Measurements from ENCODE around the gene CTCF.

Gene CTCF

DNA sequence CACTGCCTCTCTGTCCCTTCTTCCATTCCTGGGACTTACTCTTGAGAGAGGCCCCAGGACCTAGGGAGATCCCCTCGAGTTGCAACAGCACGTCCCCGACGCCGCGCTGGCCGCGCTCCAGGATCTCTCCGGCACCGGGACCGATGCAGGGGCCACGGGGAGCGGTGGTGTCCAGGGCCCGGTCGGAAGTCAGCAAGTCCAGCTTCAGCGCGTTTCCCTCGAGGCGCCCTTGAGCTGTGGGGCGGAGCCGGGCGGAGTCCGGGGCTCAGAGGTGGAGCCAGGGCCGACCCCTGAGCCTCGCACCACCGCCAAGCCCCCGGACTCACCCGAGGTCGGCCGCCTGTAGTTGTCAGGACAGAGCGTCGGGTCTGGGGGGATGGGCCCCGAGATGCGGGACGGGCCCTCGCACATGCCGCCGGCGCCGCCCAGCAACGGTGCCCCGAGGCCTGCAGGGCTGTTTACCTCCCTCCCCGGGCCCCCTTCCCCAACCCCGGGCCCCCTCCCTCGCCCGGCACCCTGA lies 103.8 kb downstream of the CTCF start:
- DNase-seq (ENCODE audit: extremely low spot score) = no peak
- POLR2A ChIA-PET = interaction anchor here (0.6 to 2.6 kb wide), 4 partner anchors 53 to 269 kb away, joined by 3 to 8 read pairs (median 6); partner anchors contain the start of genes CTCF and GFOD2
- no peak for TF ChIP-seq CTBP1 (IDR thresholded peaks at IDR 0.05; ENCODE audit: borderline replicate concordance)
- peak; percentile 48; the same call in 1 of the 2 replicates for TF ChIP-seq L3MBTL2 (conservative IDR thresholded peaks at IDR 0.05)
- CTCF ChIA-PET = interaction anchor here (0.6 to 5.7 kb wide), 5 partner anchors 22 to 278 kb away, joined by 3 to 31 read pairs (median 4); partner anchors contain the start of gene LCAT

DNA sequence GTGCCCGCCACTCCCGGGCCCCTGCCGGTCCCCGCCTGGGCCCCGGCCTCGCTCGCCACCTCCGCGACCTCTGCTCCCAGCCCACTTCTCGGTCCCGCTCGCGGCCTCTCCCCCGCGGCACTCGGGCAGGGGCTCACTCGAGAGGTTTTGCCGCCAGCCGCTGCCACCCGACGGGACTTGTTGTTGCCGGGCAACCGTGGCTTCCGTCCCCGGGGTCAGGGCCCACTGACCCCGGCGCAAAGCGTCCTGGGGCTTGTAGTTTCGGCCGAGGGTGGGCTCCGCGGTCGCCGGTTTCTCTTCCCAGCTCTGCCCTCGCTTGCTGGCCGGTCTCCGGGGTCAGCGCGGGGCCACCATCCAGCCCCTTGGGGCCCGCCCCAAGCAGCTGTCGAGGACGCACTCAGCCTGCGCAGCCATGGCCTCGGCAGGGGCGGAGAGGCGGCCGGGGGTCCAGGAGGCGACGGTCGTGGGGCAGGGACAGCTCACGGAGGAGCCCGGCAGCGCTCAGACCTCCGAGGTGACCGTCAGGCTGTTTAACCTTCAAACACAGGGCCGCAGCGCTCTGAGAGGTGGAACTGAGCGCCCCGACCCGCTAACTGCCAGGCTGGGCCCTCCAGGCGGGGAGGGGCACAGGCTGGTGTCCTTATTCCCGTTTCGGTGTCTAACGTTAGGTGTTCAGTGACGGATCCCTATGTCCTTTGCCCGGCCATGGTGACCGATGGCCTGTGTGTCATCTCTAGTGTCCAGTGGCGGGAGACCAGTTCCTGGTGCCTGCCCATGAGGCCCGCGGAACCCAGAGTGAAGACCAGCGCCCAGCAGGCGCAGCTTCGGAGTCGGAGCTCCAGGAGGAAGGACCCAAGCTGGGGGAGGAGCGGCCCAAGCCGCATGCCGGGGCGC lies 104.5 kb downstream of the CTCF start, which contains the start of the genes C16orf86 and ENKD1:
TSS of gene C16orf86 (plus strand) at position 256 of the 894 bp plus-strand sequence. CDS start at position 413, 157 bp downstream.
TSS of gene ENKD1 (minus strand) at position 192 of the 894 bp plus-strand sequence. CDS start 308 bp downstream, outside the sequence.
- ChIA-PET CTCF (interaction anchor here (0.6 to 5.7 kb wide), 6 partner anchors 23 to 369 kb away, joined by 3 to 31 read pairs (median 4); partner anchors contain the start of gene LCAT), POLR2A (interaction anchor here (0.6 to 2.6 kb wide), 4 partner anchors 52 to 268 kb away, joined by 3 to 8 read pairs (median 6); partner anchors contain the start of genes CTCF and GFOD2)
- TF ChIP-seq LEF1 (IDR thresholded peaks at IDR 0.05; ENCODE audit: borderline replicate concordance) (0 out of 2 replicates have a peak, but pooled peaks have one; percentile 13), CTBP1 (IDR thresholded peaks at IDR 0.05; ENCODE audit: borderline replicate concordance) (no peak)
- TF ChIP-seq, protein P1, sequence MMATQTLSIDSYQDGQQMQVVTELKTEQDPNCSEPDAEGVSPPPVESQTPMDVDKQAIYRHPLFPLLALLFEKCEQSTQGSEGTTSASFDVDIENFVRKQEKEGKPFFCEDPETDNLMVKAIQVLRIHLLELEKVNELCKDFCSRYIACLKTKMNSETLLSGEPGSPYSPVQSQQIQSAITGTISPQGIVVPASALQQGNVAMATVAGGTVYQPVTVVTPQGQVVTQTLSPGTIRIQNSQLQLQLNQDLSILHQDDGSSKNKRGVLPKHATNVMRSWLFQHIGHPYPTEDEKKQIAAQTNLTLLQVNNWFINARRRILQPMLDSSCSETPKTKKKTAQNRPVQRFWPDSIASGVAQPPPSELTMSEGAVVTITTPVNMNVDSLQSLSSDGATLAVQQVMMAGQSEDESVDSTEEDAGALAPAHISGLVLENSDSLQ (IDR thresholded peaks at IDR 0.05) = no peak
- peak; percentile 86 for DNase-seq (ENCODE audit: extremely low spot score)

DNA sequence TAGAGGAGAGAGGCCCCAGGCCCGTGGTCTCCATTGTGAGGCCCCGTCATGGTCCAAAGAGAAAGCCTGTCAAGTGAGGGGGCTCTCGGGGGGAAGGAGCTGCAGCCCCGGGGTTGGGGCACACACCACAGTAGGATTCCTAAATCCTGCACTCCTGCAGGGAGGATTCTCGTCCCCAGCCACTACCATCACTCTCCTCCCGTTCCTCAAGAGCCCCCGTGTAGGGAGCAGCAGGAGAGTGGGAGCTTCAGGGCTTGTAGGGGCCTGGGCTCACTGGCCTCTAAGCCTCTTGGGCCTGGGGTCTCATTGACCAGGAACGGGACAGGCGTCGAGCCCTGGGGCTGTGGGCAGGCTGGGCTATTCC lies 105.1 kb downstream of the CTCF start:
- ChIA-PET CTCF (interaction anchor here (0.7 to 5.7 kb wide), 4 partner anchors 23 to 369 kb away, joined by 4 to 31 read pairs (median 6); no protein-coding TSS in a partner anchor), POLR2A (interaction anchor here (1.3 to 2.6 kb wide), 3 partner anchors 105 to 268 kb away, joined by 4 to 8 read pairs (median 6); partner anchors contain the start of gene CTCF)
- TF ChIP-seq L3MBTL2 (conservative IDR thresholded peaks at IDR 0.05) (no peak), CTBP1 (IDR thresholded peaks at IDR 0.05; ENCODE audit: borderline replicate concordance) (no peak), HDGF (IDR thresholded peaks at IDR 0.05; ENCODE audit: borderline replicate concordance) (no peak), FOXK2 (IDR thresholded peaks at IDR 0.05) (no peak)
- DNase-seq (ENCODE audit: extremely low spot score) = no peak

DNA sequence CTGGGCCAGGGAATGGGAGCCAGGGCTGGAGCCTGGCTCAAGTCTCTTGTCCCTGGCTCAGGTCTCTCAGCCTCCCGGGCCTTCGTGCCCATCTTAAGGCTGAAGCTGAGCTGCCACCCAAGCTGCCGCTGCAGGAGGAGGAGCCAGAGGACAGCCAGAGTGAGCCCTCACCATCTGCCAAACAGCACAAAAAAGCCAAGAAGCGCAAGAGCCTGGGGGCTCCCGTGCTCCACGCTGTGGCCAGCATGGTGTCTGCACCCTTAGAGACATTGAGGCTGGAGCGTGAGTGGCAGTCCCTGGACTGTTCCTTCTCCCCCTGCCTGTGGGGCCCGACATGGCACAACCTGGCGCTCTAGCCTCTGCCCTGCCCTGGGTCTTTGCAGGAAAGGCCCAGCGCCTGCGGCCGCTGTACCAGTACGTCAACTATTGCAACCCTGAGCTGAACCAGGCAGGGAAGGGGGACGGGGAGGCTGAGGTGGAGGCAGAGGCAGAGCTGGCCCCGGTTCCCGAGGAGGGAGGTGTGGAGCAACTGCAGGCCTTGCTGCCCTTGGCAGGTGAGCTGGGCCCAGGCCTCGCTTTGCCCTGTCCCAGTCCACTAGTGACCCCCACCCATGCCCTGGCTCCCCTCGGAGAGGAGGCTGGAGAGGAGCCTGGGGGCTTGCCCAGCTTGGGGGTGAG lies 105.6 kb downstream of the CTCF start:
- TF ChIP-seq HDGF (IDR thresholded peaks at IDR 0.05; ENCODE audit: borderline replicate concordance) = no peak
- TF ChIP-seq, protein P1 (IDR thresholded peaks at IDR 0.05) = peak; percentile 91
- POLR2A ChIA-PET = interaction anchor here (1.3 to 2.3 kb wide), 2 partner anchors 147 to 267 kb away, joined by 4 to 6 read pairs; no protein-coding TSS in a partner anchor
- CTCF ChIA-PET = interaction anchor here (1.9 to 5.7 kb wide), 3 partner anchors 24 to 147 kb away, joined by 4 to 31 read pairs (median 9); no protein-coding TSS in a partner anchor
- DNase-seq (ENCODE audit: extremely low spot score) = peak; percentile 85

DNA sequence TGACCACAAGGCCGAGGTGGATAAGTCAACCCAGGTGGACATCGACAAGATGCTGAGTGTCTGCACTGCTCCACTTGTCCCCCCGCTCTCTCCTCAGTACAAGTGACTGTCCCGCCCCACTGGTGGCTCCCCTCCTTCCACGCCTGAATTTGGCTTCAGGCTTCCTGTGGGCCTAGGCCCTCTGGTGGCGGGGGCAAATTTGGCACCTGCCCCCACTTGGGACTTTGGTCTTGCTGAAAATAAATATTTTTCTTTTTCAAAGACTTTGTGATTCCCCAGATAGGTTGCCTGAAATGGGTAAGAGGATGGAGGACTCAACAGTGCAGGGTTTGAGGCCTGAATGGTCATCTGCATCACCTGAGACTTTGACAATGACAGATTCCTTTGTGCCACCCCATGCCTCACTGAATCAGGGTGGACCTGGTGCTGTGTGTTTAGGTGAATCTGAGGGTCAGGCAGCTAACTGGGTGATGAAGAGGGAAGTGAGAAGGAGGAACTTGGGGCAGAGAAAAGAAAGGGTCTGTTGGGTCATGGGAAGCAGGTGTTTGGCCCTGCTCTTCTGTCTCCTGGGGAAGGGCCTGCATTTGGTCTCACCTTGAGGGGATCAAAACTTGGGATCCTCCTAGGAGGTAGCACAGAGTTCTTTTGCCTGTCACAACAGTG lies 106.3 kb downstream of the CTCF start:
- ChIA-PET CTCF (interaction anchor here (0.9 to 5.7 kb wide), 2 partner anchors 118 to 148 kb away, joined by 3 to 31 read pairs; no protein-coding TSS in a partner anchor), POLR2A (interaction anchor here (1.3 kb wide), 1 partner anchor 147 kb away, joined by 4 read pairs; no protein-coding TSS in a partner anchor)
- no peak for DNase-seq (ENCODE audit: extremely low spot score)
- TF ChIP-seq, protein P1 (IDR thresholded peaks at IDR 0.05) = no peak
- TF ChIP-seq SP1 (IDR thresholded peaks at IDR 0.05) (no peak), BHLHE40 (IDR thresholded peaks at IDR 0.05; ENCODE audit: borderline replicate concordance) (no peak), TARDBP (IDR thresholded peaks at IDR 0.05) (no peak), LEF1 (IDR thresholded peaks at IDR 0.05; ENCODE audit: borderline replicate concordance) (no peak), FOXM1 (IDR thresholded peaks at IDR 0.05; ENCODE audit: borderline replicate concordance) (no peak)

DNA sequence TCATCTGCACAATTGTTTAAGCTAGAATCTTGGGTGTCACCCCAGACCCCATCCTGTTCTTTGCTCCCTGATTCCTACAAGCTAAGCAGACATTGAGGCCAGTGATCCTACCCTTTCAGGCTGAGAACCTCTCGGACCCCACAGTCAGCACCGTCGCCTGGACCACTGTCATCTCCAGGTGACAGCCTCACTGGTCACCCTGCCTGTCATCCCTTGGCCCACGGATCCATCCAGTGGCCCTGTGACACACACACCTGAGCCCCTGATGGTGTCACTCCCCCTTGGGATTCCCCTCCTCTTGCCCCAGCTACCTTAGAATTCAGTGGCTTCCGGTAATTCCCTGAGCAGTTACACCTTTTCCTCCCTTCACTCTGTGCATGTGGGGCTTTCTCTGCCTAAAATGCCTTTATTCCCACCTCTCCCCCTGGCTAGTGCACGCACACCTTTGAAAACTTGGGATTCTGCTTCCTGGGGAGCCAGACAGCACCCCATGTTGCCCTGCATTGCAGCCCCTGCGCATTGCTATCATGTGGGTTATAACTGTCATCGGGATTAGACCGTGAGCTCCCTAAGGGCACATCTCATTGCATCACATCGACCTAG lies 107.3 kb downstream of the CTCF start:
- ChIA-PET CTCF (interaction anchor here (0.9 to 5.7 kb wide), 2 partner anchors 117 to 149 kb away, joined by 3 to 31 read pairs; no protein-coding TSS in a partner anchor), POLR2A (interaction anchor here (0.7 kb wide), 1 partner anchor 164 kb away, joined by 3 read pairs; no protein-coding TSS in a partner anchor)
- TF ChIP-seq ELF4 (IDR thresholded peaks at IDR 0.05) (no peak), L3MBTL2 (conservative IDR thresholded peaks at IDR 0.05) (no peak)
- no peak for DNase-seq (ENCODE audit: extremely low spot score)
